Suppressor macrophage (primary cell): Measurements from ENCODE around the gene LPAR3.
A peak's percentile ranks its signal among the peaks of the same experiment; 100 is the strongest.

Experiments used
- DNase-seq, 4 experiments: peaks; one replicate each; pipeline ENCODE4 v3.0.0-alpha.2; 2020 to 2022

LPAR3 gene

DNA sequence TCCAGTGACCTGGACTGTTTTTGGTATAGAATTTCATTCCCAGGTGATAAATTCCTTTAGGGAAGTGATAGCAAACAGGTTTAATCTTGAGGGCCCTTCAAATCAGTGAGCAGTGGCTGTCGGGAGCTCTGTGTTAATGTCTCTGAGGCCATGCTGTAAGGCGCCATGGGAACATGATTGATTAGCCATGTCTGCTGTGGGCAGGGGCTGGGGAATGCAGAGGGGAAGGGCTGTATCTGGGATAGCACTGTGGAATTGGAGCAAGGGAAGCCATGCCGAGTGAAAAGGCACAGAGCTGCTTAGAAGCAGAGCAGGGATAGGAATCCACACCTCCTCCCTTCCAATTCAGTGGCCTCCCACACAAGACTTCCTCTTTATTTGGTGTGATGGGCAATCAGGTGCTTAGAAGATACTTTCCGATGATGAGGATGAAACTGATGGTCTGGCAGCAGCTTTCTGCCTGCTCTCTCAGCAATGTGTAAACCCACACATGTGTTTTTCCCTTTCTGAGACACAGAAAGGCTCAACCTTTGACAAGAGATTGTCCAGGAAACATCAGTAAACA lies 119.0 kb downstream of the LPAR3 start:
- no peak for DNase-seq

DNA sequence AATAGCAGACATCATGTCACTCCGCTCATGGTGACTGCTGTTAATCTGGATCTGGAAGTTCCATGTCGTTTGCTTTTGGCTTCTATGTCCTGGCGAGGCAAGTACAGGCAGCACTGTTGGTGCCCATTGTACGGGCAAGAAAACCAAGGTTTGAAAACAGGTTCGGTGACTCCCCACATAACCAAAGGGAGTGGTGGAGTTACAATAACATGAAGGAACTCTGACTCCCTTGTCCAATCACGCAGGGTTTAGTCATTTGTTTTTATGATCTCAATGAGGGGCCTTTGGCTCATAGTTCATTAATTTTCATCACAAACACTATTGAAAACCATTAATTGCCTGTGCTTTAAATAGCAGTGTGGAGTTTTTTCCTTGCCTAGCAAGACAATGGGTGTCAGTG lies 119.8 kb downstream of the LPAR3 start:
- no peak for DNase-seq

DNA sequence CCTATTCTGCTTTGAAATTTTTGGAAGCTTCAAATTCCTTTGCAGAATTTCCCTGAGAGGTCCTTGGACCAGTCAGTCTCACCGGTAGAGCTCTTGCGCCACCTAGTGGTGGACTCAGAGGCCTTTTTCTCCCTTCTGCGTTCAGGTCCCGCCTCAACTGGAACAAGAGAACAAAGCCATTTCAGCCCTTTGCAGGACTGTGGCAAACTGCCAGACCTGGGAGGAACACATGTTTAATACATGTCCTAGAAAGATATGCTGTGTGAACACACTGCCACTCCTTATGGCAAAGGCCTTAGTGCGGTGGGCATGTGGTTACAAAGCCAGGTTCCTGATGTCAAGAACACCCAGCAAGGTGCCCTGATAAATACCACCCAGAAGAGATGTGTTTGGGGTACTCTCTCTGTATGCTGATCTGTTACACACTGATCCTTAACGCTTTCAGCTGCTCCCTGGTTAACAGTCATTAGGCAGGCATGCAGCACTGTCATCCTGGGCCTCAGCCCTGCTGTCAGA lies 120.5 kb downstream of the LPAR3 start:
- peak; percentile 84 to 93 (median 90) for DNase-seq

DNA sequence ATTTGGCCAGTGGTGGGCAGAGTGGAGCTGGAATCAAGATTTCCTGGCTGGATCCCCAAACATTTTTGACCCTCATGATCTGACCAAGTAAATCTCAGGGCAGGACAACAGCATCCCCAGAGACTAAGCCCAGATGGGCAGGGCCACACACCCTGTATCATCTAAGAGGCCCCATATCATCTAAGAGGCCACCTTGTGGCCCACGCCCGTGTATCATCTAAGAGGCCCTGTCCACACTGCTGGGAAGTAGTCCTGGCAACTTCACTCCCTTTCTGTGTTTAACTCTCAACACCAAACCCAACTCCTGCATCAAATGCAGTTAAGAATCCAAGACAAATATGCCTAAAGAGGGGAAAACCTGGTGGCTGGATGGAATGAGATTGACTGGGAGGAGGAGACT lies 121.1 kb downstream of the LPAR3 start:
- DNase-seq: peak in 1 of 4 experiments; percentile 4

DNA sequence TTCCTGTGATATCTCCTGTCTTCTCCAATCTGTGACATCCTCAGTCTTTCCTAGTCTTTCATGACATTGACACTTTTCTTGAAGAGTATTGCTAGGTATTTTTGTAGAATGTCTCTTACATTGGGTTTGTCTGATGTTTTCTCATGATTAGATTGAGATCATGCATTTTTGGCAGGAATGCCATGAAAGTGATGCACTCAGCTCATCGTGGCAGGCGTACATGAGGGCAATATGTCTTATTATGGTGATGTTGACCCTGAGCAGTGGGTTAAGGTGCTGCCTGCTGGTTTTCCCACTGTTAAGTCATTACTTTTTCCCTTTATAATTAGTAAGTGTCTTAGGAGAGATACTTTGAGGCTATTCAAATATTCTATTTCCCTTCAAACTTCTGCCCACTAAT lies 122.5 kb downstream of the LPAR3 start:
- no peak for DNase-seq

DNA sequence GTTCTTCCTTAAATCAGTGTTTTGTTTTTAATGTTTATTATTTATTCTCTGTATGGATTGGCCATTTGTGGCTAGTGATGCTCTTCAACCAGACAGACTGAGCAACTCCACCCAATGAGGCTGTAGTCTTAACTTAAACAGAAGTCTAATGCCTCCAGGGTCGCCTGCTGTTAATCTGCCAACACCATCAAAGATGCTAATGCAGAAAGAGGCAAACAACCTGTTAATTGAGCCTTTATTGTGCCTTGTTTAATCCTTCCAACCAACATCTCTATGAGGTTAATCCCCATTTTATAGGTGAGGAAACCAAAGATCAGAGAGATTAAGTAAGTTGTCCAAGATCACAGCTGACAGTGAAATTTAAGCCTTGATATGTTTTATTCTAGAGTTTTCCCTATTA lies 123.4 kb downstream of the LPAR3 start:
- no peak for DNase-seq

DNA sequence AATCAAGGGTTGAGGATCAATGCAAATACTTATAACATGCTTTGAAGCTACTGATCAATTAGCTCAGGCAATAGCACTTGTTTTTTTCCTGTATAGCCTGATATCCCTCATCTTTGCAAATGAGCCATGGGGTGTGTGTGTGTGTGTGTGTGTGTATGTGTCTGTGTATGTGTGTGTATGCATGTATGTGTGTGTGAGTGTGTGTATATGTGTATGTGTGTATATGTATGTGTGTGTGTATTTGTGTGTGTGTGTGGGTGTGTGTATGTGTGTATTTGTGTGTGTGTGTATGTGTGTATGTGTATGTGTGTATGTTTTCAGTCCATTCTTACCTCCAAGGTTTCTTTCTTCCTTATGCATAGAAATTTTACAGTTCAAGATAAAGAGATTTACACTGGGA lies 124.4 kb downstream of the LPAR3 start:
- DNase-seq: no peak

DNA sequence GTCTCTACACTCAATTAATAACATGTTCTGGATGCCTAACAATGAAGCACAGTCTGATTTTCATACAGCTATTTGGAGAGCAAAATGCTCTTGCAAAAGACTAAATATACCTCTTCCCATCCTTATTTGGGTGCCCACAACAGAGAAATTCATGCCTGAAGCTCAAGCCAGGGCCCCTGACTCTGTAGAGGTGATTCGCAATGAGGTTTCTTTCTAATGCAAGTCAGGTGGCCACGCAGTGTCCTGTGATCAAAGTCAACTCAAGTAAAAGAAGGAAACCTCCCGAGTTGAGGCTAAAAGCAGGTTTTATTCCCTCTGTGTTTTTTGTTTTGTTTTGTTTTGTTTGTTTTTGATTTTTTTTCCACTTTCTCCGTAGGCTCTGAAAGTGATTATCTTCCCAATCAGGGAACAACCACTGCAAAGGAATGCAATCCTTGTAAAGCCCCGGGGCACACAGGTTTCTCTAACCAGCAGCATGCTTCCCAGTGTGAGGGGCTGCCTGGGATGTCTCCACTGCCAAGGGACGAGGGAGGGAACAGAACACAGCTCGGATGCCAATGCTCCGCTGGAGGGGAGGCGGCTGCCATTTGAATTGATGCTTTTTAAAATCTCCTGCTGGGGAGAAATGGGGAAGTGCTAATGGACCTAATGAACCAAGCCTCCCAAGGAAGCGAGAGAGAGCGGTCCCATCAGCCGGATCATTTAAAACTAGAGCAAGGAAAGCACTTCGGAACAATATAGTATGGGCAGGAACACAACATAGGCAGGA lies 128.9 kb downstream of the LPAR3 start:
- DNase-seq: no peak

DNA sequence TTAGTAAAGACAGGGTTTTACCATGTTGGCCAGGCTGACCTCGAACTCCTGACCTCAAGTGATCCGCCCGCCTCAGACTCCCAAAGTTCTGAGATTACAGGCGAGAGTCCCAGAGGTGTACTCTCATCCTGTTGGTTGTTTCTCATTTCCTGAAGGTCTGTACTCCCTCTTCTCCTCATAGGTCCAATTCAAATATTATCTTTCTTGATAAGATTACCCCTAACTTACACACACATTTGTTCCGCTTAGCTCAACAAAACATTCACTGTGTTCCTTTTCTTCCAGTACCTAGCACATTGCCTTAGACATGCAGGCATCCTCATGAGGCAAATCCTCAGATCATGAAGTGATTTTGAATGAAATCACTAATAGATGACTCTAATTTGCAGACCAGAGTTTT lies 130.3 kb downstream of the LPAR3 start:
- no peak for DNase-seq
